ENCODE results near the gene JTB. TPM values are rescaled to one million over a fixed set of nuclear protein-coding genes. Genes with fewer than 3 reads are reported as not detected.

Gene JTB
- total and polyA plus RNA-seq, 2 donors (not counting 1 experiment from before 2014, with no cell fraction given), result 106 to 159 TPM

- no peak overlapping the region for H3K9ac ChIP-seq (ENCODE audit: low read length)
- no peak for TF ChIP-seq EZH2 (IDR thresholded peaks at IDR 0.05; ENCODE audit: borderline replicate concordance, insufficient read depth, low read depth, low read length, poor library complexity, severe bottlenecking)
- no peak for TF ChIP-seq CTCF (IDR thresholded peaks at IDR 0.05)
- no peak overlapping the region for H2AFZ ChIP-seq (ENCODE audit: insufficient read depth, low read depth, low read length, poor library complexity, severe bottlenecking)
- 96% methylated on average over 12 of the region's 12 CpGs for WGBS (ENCODE audit: insufficient coverage)
- Mint-ChIP-seq H3K9me3 (ENCODE audit: insufficient read depth) (no peaks in the 10 kb centered on the region), H3K27ac (no peak overlapping the region), H3K4me3 (no peak overlapping the region), H3K4me1 (peaks cover 27% of the 10 kb centered on the region), H3K27me3 (no peaks in the 10 kb centered on the region)
- H3K9me3 ChIP-seq (ENCODE audit: control extremely low read depth in 1 of 3, control insufficient read depth in 2 of 3, insufficient read depth in 1 of 3, low read length in 2 of 3), result no peaks in the 10 kb centered on the region
- H3K27ac ChIP-seq (ENCODE audit: low read length in 2 of 2), result no peak overlapping the region
- intact Hi-C loops (cut with micrococcal nuclease), result no loop called here
- H4K20me1 ChIP-seq (ENCODE audit: control insufficient read depth, insufficient read depth, low read length, poor library complexity, severe bottlenecking), result peaks cover 64% of the 10 kb centered on the region
- H3K4me1 ChIP-seq (ENCODE audit: control insufficient read depth in 2 of 2, insufficient read depth in 2 of 2, low read length in 2 of 2), result peaks cover 14 to 25% of the 10 kb centered on the region in 2 donors
- H3K4me2 ChIP-seq (replicated peaks; ENCODE audit: low read depth, low read length, poor library complexity, severe bottlenecking), result no peak overlapping the region
- ChIA-PET POLR2A (no interaction called here), CTCF (interaction anchor here (1.3 kb wide), 1 partner anchor 27 kb away, joined by 3 read pairs; no protein-coding TSS in a partner anchor)
- H3K79me2 ChIP-seq (ENCODE audit: control insufficient read depth, insufficient read depth, low read length), result peaks cover 70% of the 10 kb centered on the region
- peaks cover 21 to 91% of the 10 kb centered on the region in 2 experiments for H3K36me3 ChIP-seq (replicated peaks in 1 of 2; ENCODE audit: control extremely low read depth in 1 of 2, control insufficient read depth in 1 of 2, extremely low read depth in 1 of 2, insufficient read depth in 2 of 2, low read length in 1 of 2)
- no peaks in the 10 kb centered on the region for H3K27me3 ChIP-seq (replicated peaks in 1 of 4; ENCODE audit: control extremely low read depth in 1 of 4, control insufficient read depth in 3 of 4, insufficient read depth in 4 of 4, low read length in 3 of 4)
- no peak for DNase-seq
- no peak for ATAC-seq (ENCODE audit: low read depth)
- H3K4me3 ChIP-seq (ENCODE audit: control extremely low read depth in 1 of 5, extremely low read depth in 1 of 5, insufficient read depth in 1 of 5, low read depth in 2 of 5, low read length in 4 of 5), result no peak overlapping the region
Measured at GRCh38 chr1:153939476-153939875, 38.0 kb downstream of the JTB start.

GRCh38 chr1:153938996-153939395 is 38.5 kb downstream of the JTB start:
- ATAC-seq (ENCODE audit: low read depth) (no peak), DNase-seq (no peak)
- H2AFZ ChIP-seq (ENCODE audit: insufficient read depth, low read depth, low read length, poor library complexity, severe bottlenecking), result no peak overlapping the region
- TF ChIP-seq CTCF (IDR thresholded peaks at IDR 0.05), result no peak
- TF ChIP-seq EZH2 (IDR thresholded peaks at IDR 0.05; ENCODE audit: borderline replicate concordance, insufficient read depth, low read depth, low read length, poor library complexity, severe bottlenecking), result no peak
- POLR2A ChIA-PET, result no interaction called here
- peaks cover 62% of the 10 kb centered on the region for H4K20me1 ChIP-seq (ENCODE audit: control insufficient read depth, insufficient read depth, low read length, poor library complexity, severe bottlenecking)
- H3K4me3 Mint-ChIP-seq, result no peak overlapping the region
- no peak overlapping the region for H3K9ac ChIP-seq (ENCODE audit: low read length)
- peaks cover 21 to 95% of the 10 kb centered on the region in 2 experiments for H3K36me3 ChIP-seq (replicated peaks in 1 of 2; ENCODE audit: control extremely low read depth in 1 of 2, control insufficient read depth in 1 of 2, extremely low read depth in 1 of 2, insufficient read depth in 2 of 2, low read length in 1 of 2)
- peaks cover 9 to 21% of the 10 kb centered on the region in 2 donors for H3K4me1 ChIP-seq (ENCODE audit: control insufficient read depth in 2 of 2, insufficient read depth in 2 of 2, low read length in 2 of 2)
- H3K79me2 ChIP-seq (ENCODE audit: control insufficient read depth, insufficient read depth, low read length), result peaks cover 65% of the 10 kb centered on the region
- H3K27ac ChIP-seq (ENCODE audit: low read length in 2 of 2), result no peak overlapping the region
- H3K4me3 ChIP-seq (ENCODE audit: control extremely low read depth in 1 of 5, extremely low read depth in 1 of 5, insufficient read depth in 1 of 5, low read depth in 2 of 5, low read length in 4 of 5), result no peak overlapping the region
- intact Hi-C loops (cut with micrococcal nuclease), result no loop called here
- H3K4me1 Mint-ChIP-seq, result peaks cover 24% of the 10 kb centered on the region
- H3K9me3 Mint-ChIP-seq (ENCODE audit: insufficient read depth), result no peaks in the 10 kb centered on the region
- WGBS (ENCODE audit: insufficient coverage), result 90% methylated on average over 1 of the region's 3 CpGs
- H3K4me2 ChIP-seq (replicated peaks; ENCODE audit: low read depth, low read length, poor library complexity, severe bottlenecking), result no peak overlapping the region
- no peaks in the 10 kb centered on the region for H3K9me3 ChIP-seq (ENCODE audit: control extremely low read depth in 1 of 3, control insufficient read depth in 2 of 3, insufficient read depth in 1 of 3, low read length in 2 of 3)
- peak overlapping the region; percentile 32 for H3K27ac Mint-ChIP-seq
- no peaks in the 10 kb centered on the region for H3K27me3 Mint-ChIP-seq
- CTCF ChIA-PET, result interaction anchor here (0.6 kb wide), 1 partner anchor 118 kb away, joined by 4 read pairs; no protein-coding TSS in a partner anchor
- no peaks in the 10 kb centered on the region for H3K27me3 ChIP-seq (replicated peaks in 1 of 4; ENCODE audit: control extremely low read depth in 1 of 4, control insufficient read depth in 3 of 4, insufficient read depth in 4 of 4, low read length in 3 of 4)
